Stimulated activated naive CD4-positive, alpha-beta T cell (primary cell): ENCODE results near the gene LMNA.

Experiments used
- DNase-seq, 6 experiments: peaks; one replicate each; lab custom pipeline; 2025; lab: John Stamatoyannopoulos, UW

LMNA gene

DNA sequence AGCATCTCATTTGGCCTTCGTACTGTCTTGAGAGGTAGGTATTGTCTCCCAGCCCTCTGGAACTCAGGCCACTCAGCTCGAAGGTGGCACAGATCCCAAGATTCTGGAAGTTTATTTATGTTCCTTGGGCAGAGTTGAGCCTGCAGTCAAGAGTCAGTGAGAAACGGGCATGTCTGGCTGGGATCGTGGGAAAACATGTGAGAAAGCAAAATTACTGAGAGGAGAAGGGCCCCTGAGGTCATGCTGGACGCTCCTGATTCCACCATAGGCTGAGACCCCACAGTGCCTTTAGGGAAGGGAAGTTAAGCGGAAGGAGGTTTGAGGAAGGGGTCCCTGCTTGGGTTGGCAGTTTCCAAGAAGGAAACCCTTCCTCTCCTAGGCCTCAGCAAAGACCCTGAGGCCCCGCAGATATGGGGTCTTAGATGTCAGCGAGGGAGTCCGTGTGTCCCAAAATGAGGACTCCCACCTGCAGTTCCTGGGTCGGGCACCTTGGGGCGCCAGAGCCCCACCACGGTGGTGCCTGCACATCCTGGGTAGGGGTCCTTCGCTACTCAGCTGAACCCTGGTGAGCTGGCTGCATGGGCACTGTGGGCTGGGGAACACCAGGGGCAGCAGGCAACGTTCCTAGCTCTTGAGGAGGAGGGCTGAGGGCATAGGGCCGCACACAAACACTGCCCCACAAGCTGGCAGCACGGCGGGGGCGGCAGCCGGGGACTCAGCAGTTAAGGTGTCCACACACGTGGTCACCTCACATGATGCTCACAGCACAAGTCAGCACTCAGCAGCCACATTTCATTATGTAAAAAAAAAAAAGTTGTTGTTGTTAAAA lies 26.6 kb downstream of the LMNA start:
- peak in 1 of 6 experiments; percentile 17 for DNase-seq

DNA sequence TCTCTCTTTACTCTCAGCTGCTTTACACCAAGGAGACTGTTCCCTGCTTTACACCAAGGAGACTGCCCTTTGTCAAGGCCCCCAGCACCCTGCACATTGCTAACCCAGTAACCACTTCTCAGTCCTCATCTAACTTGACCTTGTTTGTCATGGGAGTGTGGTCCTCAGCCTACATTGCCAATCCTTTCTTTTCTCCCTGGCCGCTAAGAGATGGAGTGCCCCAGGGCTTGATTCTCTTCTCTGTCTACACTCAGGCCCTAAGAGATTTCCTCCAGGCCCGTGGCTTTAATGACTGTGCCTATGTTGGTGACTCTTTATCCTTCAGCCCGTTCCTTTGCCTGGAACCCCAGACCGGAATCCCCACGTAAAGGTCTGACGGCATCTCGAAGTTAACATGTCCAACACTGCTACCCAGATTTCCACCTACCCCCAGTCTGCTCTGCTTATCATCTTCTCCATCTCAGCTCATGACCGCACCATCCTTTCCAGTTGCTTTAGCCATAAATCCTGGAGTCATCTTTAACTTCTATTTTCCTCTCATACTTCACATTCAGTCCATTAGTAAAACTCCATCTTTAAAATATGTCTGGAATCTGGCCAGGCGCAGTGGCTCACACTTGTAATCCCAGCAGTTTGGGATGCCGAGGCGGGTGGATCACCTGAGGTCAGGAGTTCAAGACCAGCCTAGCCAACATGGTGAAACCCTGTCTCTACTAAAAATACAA lies 29.4 kb downstream of the LMNA start:
- no peak for DNase-seq

DNA sequence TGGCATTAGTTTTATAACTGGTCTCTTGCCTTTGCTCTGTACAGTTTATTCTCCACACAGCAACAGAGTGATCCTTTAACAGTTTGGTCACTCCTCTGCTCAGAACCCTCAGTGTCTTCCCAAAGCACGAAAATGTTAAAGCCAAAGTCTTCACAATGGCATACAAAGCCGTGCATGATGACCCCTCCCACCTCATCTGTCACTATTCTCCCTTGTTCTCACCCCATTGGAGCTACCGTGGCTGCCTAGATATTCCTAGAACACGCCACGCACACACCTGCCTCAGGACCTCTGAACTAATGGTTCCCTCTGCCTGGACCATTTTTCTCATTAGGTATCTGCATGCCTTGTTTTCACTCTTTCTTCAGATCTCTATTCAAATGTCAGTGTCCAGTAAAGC lies 30.2 kb downstream of the LMNA start:
- DNase-seq: no peak

DNA sequence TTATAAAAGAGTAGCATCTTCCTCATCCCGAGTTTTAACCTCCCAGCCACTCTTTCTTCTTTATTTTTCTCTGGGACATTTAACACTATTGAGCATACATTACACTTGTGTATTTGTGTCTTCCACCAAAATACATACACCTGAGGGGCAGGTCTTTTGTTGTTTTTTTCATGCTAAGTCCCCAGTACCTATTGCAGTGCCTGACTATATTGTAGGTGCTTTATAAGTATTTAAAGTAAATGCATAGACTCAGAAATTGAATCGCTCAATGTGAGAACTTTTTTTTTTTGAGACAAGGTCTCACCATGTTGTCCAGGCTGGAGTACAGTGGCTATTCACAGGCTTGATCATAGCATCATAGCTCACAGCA lies 31.1 kb downstream of the LMNA start:
- no peak for DNase-seq

GRCh38 chr1:156146020-156146768 lies 31.7 kb downstream of the LMNA start:
- DNase-seq: peak in 4 of 6 experiments; percentile 23 to 80 (median 65)

GRCh38 chr1:156146769-156147405 lies 32.4 kb downstream of the LMNA start:
- DNase-seq: no peak

- no peak for DNase-seq
Measured at GRCh38 chr1:156148216-156148615, 33.7 kb downstream of the LMNA start.

DNA sequence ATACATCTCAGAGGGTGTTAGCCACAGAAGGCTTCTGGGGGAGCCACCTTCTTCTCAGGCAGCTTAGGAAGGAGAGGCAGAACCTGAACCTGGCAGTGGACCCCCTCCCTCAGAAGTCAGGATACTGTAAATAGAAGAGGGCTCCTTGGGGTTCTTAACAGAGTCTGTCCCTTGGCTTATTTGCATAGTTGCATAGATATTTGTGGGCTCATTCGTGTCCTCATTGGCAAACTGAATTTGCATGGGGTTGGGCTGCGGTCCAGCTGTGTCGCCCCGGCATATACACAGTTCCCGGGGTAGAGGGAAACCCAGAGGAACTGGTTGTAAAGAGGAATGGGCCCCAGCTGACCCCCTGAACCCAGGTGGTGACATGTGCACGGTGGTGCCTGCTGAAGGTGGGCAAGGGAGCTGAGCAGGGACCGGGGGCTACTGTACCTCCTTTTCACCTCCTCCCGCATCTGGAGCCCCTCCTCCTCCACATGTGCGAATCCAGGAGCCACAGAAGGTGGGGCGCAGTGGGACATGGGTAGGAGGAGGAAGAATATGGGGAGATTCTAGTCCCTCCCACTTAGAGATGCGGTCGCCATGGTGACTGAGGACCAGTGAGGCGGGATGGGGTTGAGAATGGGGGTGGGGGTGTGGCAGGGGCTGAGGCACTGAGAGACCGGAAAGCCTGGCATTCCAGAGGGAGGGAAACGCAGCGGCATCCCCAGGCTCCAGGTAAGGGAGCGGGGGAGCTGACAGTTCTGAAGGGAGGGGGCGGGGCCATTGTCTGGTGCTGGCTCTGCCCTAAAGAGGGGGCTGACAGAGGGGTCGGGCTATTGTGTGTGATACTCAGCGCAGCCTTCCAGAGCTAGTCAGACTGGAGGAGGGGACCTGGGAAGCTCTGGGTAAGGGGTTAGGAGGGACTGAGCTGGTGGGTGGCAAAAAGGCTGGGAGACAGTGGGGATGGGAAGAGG lies 35.1 kb downstream of the LMNA start:
- DNase-seq: no peak

GRCh38 chr1:156150333-156151011 lies 36.0 kb downstream of the LMNA start:
- no peak for DNase-seq

DNA sequence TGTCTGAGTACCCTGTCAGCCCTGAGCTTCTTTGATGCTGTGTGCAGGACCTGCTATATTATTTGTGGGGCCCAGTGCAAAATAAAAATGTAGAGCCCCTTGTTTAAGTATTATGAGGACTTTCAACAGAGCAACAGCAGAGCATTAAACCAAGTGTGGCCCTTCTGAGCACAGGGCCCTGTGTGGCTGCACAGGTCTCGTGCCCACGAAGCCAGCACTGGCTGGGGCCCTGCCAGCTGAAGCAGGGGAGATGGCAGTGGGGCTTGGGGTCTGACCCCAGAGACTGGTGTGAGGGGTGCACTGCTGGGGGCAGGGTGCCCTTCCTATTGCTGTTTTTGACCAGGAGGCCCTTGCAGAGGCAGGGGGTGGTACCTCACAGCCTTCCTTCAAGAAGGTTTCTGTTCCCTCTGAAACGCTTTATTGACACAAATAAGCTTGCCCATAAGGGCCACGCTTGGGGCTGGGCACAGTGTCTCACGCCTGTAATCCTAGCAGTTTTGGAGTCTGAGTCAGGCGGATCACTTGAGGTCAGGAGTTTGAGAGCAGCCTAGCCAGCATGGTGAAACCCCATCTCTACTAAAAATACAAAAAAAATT lies 36.7 kb downstream of the LMNA start:
- no peak for DNase-seq

- DNase-seq: no peak
Measured at GRCh38 chr1:156152628-156153027, 38.1 kb downstream of the LMNA start.

- no peak for DNase-seq
Measured at GRCh38 chr1:156153362-156153761, 38.9 kb downstream of the LMNA start, which contains the start of gene SEMA4A. TSS of gene SEMA4A (plus strand) at chr1:156153585. CDS start at chr1:156154579, 994 bp downstream.

DNA sequence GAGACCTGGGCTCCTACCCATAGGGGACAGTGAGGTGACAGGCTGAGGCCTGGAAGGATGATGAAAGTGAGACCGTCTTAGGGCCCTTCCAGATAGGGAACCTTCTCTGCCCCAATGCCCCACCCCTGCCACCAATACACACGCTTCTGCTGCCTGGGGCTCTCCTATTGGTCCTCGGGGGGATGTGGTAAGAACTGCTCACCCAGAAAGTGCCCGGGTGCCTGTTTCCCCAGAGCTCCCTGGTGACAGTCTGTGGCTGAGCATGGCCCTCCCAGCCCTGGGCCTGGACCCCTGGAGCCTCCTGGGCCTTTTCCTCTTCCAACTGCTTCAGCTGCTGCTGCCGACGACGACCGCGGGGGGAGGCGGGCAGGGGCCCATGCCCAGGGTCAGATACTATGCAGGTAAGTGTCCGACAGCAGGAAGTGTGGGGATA lies 39.8 kb downstream of the LMNA start:
- DNase-seq: no peak

DNA sequence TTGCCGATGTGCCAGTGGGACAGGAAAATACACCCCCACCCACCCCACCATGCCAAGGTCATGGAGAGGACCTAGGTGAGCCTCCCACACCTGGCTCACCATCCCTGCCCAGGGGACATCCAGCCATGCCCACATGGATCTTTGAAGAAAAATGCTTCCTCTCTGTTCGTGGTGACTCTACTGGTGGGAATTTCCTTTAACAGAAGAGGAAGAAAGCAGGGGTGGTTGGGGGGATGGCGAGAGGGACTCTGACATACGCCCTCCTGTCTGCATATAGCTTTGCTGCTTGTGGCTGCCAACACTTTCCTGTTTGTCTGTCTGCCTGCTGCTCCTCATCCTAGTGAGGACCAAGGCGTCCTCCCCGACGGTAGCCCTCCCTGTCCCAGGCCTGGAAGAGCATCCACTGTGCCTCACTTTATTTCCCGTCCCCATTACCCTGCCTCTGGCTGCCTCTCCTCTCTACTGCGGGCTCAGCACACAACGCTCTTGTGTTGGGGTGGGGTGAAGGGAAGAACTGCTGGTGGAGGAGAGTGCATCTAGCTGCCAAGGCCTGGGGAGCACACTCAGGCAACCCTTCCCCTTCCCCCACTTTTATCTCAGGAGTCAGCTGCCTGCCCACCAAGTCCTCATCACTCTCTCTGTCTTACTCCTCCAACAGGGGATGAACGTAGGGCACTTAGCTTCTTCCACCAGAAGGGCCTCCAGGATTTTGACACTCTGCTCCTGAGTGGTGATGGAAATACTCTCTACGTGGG lies 41.4 kb downstream of the LMNA start:
- DNase-seq: no peak

DNA sequence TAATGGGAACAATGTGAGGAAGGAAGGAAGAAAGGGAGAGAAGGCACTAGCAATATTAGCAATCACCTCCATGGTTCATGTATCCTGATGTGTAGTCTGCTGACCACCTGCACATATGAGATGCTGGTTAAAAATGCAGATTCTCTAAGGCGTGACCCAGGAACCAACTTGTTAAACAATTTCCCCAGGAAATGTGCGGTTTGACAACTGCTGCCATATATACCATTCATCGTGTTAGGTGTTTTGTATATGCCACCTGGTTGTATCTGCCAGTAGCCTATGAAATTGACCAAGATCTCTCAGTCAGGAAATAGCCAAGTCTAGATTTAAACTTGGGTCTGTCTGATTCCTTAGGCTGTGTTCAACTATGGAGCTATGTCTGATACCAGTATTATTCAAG lies 43.0 kb downstream of the LMNA start:
- no peak for DNase-seq

DNA sequence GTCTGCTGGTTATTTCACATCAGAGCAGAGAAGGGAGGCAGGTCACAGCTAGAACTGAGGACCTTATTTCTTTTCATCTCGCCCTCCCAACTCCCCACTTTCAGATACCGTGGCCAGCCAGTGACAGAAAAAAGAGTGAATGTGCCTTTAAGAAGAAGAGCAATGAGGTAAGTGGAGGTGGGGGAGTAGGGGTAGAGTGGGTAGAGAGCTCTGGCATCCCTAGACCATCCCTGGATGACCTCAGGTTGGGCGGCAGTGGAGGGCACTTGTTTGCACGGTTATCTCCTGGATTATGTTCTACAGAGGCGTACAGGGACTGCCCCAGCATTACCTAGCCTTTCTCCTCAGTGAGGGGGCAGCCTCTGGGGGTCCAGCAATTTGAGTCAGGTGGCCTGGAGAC lies 43.5 kb downstream of the LMNA start:
- no peak for DNase-seq

DNA sequence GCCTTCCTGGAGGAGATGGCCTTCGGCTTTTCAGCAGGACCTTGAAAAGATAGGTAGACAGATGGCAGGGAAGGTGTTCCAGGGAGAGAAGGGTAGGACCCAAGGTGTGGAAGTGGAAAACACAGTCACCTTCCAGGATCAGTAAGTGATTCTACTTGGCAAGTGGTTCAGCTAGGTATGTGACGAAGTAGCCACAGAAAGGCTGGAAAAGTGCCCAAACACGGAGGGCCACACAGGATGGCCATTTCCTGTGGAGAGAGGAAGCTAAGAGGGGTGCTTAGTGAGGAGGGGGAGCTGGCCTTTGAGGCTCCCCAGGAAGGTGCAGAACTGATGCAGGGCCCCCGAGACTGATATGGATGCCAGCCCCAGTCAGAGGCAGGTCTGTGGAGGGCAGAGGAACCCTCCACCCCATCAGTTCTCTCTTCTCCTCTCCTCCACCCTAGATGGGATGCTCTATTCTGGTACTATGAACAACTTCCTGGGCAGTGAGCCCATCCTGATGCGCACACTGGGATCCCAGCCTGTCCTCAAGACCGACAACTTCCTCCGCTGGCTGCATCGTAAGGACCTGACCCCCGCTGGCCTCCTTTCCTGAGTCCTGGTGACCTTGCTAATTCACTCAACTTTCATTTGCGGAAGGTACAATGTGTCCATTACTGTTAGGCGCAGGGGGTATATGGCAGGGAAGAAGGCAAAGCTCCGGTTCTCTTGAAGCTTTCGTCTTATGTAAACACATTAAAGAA lies 45.7 kb downstream of the LMNA start:
- DNase-seq: no peak

GRCh38 chr1:156160743-156161171 lies 46.2 kb downstream of the LMNA start:
- DNase-seq: peak in 5 of 6 experiments; percentile 28 to 70 (median 47)
